GF-D8 (cell line): ENCODE data around the gene NDC80.
"Not testable (repeated sequence)": the region's sequence is repeated elsewhere in the genome, so short reads cannot be mapped to it uniquely, and the experiment has no call there.

Experiments used
- DNase-seq: peaks from one replicate; lab custom pipeline; 2025; lab: John Stamatoyannopoulos, UW

The NDC80 gene

GRCh38 chr18:2629003-2629402 lies 57.6 kb downstream of the NDC80 start:
- DNase-seq, result no peak

- no peak for DNase-seq
These were observed 64.2 kb downstream of the NDC80 start for GRCh38 chr18:2635586-2635985.

- no peak for DNase-seq
These were observed 64.8 kb downstream of the NDC80 start for GRCh38 chr18:2636126-2636631.

- no peak for DNase-seq
These were observed 70.3 kb downstream of the NDC80 start for GRCh38 chr18:2641638-2642037.

- DNase-seq, result no peak
These were observed 71.4 kb downstream of the NDC80 start for GRCh38 chr18:2642771-2643170.

- no peak for DNase-seq
These were observed 73.2 kb downstream of the NDC80 start for GRCh38 chr18:2644535-2644934.

GRCh38 chr18:2651981-2652380 lies 80.6 kb downstream of the NDC80 start:
- DNase-seq, result no peak

- peak; percentile 94 for DNase-seq
These were observed 82.1 kb downstream of the NDC80 start for GRCh38 chr18:2653467-2653866.

- DNase-seq, result peak; percentile 37
These were observed 83.0 kb downstream of the NDC80 start for GRCh38 chr18:2654169-2654927.

- no peak for DNase-seq
These were observed 83.5 kb downstream of the NDC80 start for GRCh38 chr18:2654928-2655177.

- DNase-seq, result peak; percentile 71
These were observed 84.0 kb downstream of the NDC80 start, which contains the start of gene SMCHD1 for GRCh38 chr18:2655178-2655953. SMCHD1 (plus strand) TSS chr18:2655726; CDS start chr18:2656076, 350 bp downstream.

GRCh38 chr18:2655954-2656236 lies 84.5 kb downstream of the NDC80 start:
- no peak for DNase-seq

GRCh38 chr18:2656237-2656980 lies 85.1 kb downstream of the NDC80 start:
- DNase-seq, result peak; percentile 36

- DNase-seq, result peak; percentile 32
These were observed 85.7 kb downstream of the NDC80 start for GRCh38 chr18:2656981-2657512.

- DNase-seq, result peak; percentile 77
These were observed 86.6 kb downstream of the NDC80 start for GRCh38 chr18:2657788-2658458.

- DNase-seq, result not testable (repeated sequence)
These were observed 89.5 kb downstream of the NDC80 start for GRCh38 chr18:2660849-2661248.

- not testable (repeated sequence) for DNase-seq
These were observed 90.9 kb downstream of the NDC80 start for GRCh38 chr18:2662288-2662687.

- DNase-seq, result no peak
These were observed 91.6 kb downstream of the NDC80 start for GRCh38 chr18:2662990-2663389.
